Activated naive CD8-positive, alpha-beta T cell treated with anti-CD3 and anti-CD28 coated beads, Interleukin-2, amount 50 U/mL, for 24 hours (primary cell): Measurements from ENCODE around the gene CDH22.

ENCODE experiments used
- ATAC-seq: fragments of 150-1000 bp; cut with Tn5 transposase; one replicate; pipeline ENCODE4 v1.10.0; 2021
- DNase-seq: peaks from one replicate; pipeline ENCODE4 v3.0.0; 2021
- H3K27ac Mint-ChIP-seq: one replicate; pipeline ENCODE4 v1.8.0; 2021; ENCODE audit warnings: mild to moderate bottlenecking, mixed read lengths
- H3K27me3 Mint-ChIP-seq: one replicate; pipeline ENCODE4 v1.8.0; 2021; ENCODE audit warnings: mixed read lengths
- H3K36me3 Mint-ChIP-seq: one replicate; pipeline ENCODE4 v1.8.0; 2021; ENCODE audit warnings: low read depth, mixed read lengths
- H3K4me1 Mint-ChIP-seq: one replicate; pipeline ENCODE4 v1.8.0; 2021; ENCODE audit warnings: mixed read lengths
- H3K4me3 Mint-ChIP-seq: one replicate; pipeline ENCODE4 v1.8.0; 2021; ENCODE audit warnings: mild to moderate bottlenecking, moderate library complexity, mixed read lengths
- H3K9me3 Mint-ChIP-seq: one replicate; pipeline ENCODE4 v1.8.0; 2021; ENCODE audit warnings: mixed read lengths

Gene CDH22

GRCh38 chr20:46349035-46349741 is 40.9 kb upstream of the CDH22 start:
- no peaks in the 10 kb centered on the region for H3K27me3 Mint-ChIP-seq
- H3K4me1 Mint-ChIP-seq = peaks cover 17% of the 10 kb centered on the region
- H3K27ac Mint-ChIP-seq = no peak overlapping the region
- H3K9me3 Mint-ChIP-seq = no peaks in the 10 kb centered on the region
- H3K36me3 Mint-ChIP-seq = peaks cover 9% of the 10 kb centered on the region
- no peak overlapping the region for H3K4me3 Mint-ChIP-seq
- peak; percentile 62 for DNase-seq
- no peak for ATAC-seq

DNA sequence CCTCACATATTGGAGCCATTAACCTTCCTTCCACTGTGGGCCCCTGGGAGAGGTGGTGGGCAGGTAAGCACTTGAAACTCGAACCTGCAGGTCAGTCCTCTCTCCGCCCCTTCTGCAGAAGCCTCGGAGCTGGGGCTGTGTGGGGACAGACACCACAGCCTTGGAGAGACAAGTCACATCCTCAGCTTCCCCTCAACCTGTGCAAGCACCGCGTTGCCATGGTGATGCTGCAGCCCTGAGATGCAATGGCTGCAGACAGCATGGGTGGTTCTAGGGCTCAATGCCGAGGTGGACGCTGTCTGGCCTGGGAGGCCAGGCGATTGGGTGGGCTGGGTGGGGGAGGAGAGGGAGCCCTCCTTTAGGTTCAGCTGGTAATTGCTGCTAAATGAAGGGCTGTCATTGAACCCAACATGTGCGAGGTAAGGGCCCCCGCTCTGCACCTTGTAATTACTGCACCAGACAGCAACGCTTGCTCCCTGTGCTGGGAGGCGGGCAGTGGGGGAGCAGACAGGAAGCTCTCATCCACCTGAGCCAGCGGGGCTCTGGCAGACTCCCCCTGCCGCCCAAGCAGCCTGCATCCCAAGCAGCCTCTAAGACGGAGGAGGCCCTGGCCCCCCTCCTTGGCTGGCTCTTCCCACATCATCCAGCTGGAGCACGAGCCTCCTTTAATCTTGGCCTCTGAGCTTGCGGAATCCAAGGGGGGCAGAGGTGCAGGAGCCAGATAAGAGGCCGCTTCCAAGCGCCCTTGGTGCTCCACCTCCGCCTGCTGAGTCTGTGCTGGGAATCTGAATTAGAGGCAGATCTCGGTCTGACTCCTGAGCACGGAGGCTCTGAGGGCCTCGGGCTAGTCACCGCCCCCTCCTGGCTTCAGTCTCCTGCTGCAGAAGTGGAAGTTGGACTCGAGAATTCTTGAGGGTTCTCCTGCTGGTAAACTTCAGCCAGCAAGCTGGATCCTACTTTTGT is 39.8 kb upstream of the CDH22 start:
- Mint-ChIP-seq H3K4me1 (peaks cover 22% of the 10 kb centered on the region), H3K27me3 (peaks cover 2% of the 10 kb centered on the region), H3K36me3 (peaks cover 9% of the 10 kb centered on the region), H3K4me3 (no peak overlapping the region), H3K9me3 (no peaks in the 10 kb centered on the region), H3K27ac (no peak overlapping the region)
- no peak for DNase-seq
- ATAC-seq = no peak

GRCh38 chr20:46346770-46347169 is 38.5 kb upstream of the CDH22 start:
- DNase-seq = no peak
- Mint-ChIP-seq H3K27ac (no peak overlapping the region), H3K4me3 (no peak overlapping the region), H3K4me1 (peaks cover 29% of the 10 kb centered on the region), H3K27me3 (peaks cover 10% of the 10 kb centered on the region), H3K36me3 (peaks cover 9% of the 10 kb centered on the region), H3K9me3 (no peaks in the 10 kb centered on the region)
- no peak for ATAC-seq

DNA sequence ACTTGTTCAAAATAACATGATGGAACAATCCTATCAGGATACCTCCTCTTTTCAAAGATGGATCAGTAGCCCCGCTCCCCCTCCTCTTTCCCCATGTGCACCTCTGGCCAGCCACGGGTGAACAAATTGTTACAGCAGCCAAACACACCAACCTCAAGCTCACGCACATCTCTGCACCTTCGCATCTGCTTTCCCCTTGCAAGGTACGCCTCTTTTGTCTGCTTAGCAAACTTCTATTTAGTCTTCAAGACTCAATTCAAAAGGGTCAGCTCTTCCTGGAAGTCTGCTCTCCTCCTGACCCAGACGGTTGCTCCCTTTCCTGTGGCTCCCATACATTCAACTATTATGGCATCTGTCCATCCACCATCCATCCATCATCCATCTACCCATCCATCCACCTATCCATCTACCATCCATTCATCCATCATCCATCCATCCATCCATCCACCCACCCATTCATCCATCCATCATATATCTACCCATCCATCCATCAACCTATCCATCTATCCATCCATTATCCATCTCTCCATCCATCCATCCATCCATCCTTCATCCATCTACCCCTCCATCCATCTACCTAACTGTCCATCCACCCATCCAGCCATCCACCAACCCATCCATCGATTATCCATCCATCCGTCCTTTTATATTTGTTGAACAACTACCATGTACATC is 36.3 kb upstream of the CDH22 start:
- Mint-ChIP-seq H3K27me3 (peaks cover 13% of the 10 kb centered on the region), H3K27ac (no peak overlapping the region), H3K4me3 (no peak overlapping the region)

GRCh38 chr20:46343975-46344357 is 35.7 kb upstream of the CDH22 start:
- ATAC-seq (no peak), DNase-seq (no peak)
- Mint-ChIP-seq H3K4me1 (peaks cover 16% of the 10 kb centered on the region), H3K9me3 (no peaks in the 10 kb centered on the region), H3K27me3 (peaks cover 15% of the 10 kb centered on the region), H3K4me3 (no peak overlapping the region), H3K27ac (no peak overlapping the region), H3K36me3 (no peaks in the 10 kb centered on the region)

More for the DNA sequence above, 36.3 kb upstream of the CDH22 start:
- Mint-ChIP-seq H3K4me1 (peaks cover 18% of the 10 kb centered on the region), H3K9me3 (no peaks in the 10 kb centered on the region), H3K36me3 (no peaks in the 10 kb centered on the region)
- ATAC-seq (no peak), DNase-seq (no peak)

- no peak overlapping the region for H3K27ac Mint-ChIP-seq
These were observed 35.2 kb upstream of the CDH22 start for GRCh38 chr20:46343348-46343974.

GRCh38 chr20:46342451-46343347 is 34.4 kb upstream of the CDH22 start:
- Mint-ChIP-seq H3K4me1 (peaks cover 16% of the 10 kb centered on the region), H3K9me3 (no peaks in the 10 kb centered on the region), H3K27ac (no peak overlapping the region), H3K36me3 (no peaks in the 10 kb centered on the region), H3K4me3 (peak overlapping the region; percentile 51), H3K27me3 (peaks cover 19% of the 10 kb centered on the region)
- ATAC-seq (no peak), DNase-seq (no peak)

More at GRCh38 chr20:46343348-46343974, 35.2 kb upstream of the CDH22 start:
- Mint-ChIP-seq H3K4me1 (peaks cover 16% of the 10 kb centered on the region), H3K36me3 (no peaks in the 10 kb centered on the region), H3K27me3 (peaks cover 19% of the 10 kb centered on the region), H3K4me3 (peak overlapping the region; percentile 51), H3K9me3 (no peaks in the 10 kb centered on the region)
- DNase-seq = no peak
- no peak for ATAC-seq

DNA sequence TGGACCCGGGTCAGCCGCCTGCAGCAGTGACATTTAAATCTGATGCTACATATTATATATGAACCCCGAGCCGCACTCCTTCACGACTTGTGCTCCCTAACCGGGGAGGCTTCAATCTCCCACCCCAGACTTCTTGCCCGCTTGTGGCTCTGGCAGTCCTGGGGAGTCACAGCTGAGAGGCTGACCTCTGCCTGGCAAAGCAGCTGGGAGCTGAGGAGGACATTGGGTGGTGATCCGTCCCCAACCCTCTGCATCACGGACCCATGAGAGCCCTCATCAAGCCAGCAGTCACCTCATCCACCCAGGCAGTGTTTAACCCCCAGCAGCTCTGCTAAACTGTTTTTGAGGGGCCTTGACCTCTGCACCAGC is 33.7 kb upstream of the CDH22 start:
- H3K4me1 Mint-ChIP-seq = peaks cover 14% of the 10 kb centered on the region
- DNase-seq (no peak), ATAC-seq (no peak)
- peaks cover 19% of the 10 kb centered on the region for H3K27me3 Mint-ChIP-seq
- no peak overlapping the region for H3K27ac Mint-ChIP-seq
- H3K9me3 Mint-ChIP-seq = no peaks in the 10 kb centered on the region
- H3K4me3 Mint-ChIP-seq = no peak overlapping the region
- no peaks in the 10 kb centered on the region for H3K36me3 Mint-ChIP-seq

DNA sequence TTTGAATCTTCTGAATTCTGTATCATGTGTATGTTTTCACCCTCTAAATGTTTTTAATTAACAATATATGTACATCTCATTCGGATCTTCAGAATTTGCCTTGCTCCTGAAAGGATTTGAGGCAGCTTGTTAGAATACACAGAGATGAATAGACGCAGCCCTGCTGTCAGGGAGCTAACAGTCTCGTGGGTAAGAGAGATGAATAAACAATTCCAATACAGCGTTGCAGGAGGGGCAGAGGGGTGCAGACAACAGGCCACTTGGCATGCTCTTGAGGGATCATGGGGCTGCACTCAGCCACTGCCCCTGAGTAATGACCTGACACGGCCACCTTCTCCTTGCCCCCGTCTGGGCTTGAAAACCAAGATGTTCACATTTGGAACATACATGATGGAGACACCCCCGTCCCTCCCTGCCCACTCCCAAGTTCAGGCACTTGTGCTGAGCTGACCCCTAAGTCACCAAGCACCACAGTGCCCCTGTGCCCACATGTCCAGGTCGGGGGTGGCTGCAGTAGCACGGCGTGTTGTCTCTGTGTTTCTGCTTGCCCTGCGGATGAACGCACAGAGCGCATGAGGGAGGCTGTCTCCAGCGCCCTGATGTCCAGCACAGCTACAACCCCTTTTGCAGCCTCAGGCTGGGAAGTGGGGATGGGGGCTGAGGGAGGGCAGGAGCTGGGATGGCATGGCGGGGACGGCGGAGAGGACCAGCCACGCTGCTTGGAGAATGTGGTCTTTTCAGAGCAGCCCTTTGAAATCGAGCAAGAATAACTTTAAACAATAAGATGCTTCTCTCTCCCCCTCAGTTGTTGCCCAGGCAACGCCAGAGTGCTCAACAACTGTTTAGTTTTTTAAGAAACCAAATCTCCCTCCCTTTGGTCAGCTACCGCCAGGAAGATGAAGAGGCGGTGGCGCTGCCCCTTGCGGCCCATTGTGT is 33.0 kb upstream of the CDH22 start:
- Mint-ChIP-seq H3K27me3 (peaks cover 19% of the 10 kb centered on the region), H3K4me3 (no peak overlapping the region), H3K9me3 (no peaks in the 10 kb centered on the region), H3K4me1 (peaks cover 14% of the 10 kb centered on the region), H3K27ac (no peak overlapping the region), H3K36me3 (no peaks in the 10 kb centered on the region)
- DNase-seq (no peak), ATAC-seq (no peak)

GRCh38 chr20:46339037-46339436 is 30.7 kb upstream of the CDH22 start:
- no peaks in the 10 kb centered on the region for H3K36me3 Mint-ChIP-seq
- H3K4me1 Mint-ChIP-seq = peaks cover 12% of the 10 kb centered on the region
- peaks cover 34% of the 10 kb centered on the region for H3K27me3 Mint-ChIP-seq
- no peak overlapping the region for H3K27ac Mint-ChIP-seq
- ATAC-seq (no peak), DNase-seq (no peak)
- H3K9me3 Mint-ChIP-seq = no peaks in the 10 kb centered on the region
- H3K4me3 Mint-ChIP-seq = no peak overlapping the region

GRCh38 chr20:46336735-46337134 is 28.4 kb upstream of the CDH22 start:
- DNase-seq (no peak), ATAC-seq (no peak)
- Mint-ChIP-seq H3K9me3 (no peaks in the 10 kb centered on the region), H3K27ac (no peak overlapping the region), H3K4me3 (no peak overlapping the region), H3K27me3 (peaks cover 28% of the 10 kb centered on the region), H3K36me3 (no peaks in the 10 kb centered on the region), H3K4me1 (no peaks in the 10 kb centered on the region)

DNA sequence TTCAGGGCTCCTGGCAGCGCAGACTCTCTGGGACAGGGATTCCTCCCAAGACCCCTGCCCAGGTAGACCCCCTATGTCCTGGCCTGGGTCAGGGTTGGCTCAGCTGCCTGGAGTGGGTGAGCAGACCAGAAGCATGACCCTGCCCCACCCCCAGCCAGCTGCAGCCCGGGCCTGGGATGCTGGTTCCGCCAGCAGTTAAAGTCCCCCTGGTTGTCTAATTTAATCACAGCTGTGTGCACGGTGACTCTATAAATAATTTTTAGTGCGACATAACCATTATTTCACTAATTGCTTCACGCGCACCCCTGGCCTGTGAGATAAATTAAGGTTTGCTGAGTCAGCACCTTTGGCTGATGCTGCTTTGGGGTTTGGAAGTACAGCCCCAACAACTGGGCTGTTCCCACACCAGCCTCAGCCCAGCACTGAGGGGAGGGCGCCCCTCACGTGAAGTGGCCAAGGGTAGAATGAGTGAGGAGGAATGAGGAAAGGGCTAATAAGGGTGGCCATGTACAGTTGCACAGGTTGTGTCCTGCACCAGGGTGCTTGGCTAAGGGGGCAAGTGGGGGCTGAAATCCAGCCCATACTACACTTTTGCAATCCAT is 26.1 kb upstream of the CDH22 start:
- Mint-ChIP-seq H3K9me3 (no peaks in the 10 kb centered on the region), H3K27ac (no peak overlapping the region), H3K4me3 (no peak overlapping the region), H3K4me1 (no peaks in the 10 kb centered on the region), H3K36me3 (no peaks in the 10 kb centered on the region), H3K27me3 (peaks cover 29% of the 10 kb centered on the region)
- DNase-seq (no peak), ATAC-seq (no peak)
